ENCODE measurements around the gene DTNBP1. TPM values are rescaled to one million over a fixed set of nuclear protein-coding genes. Genes with fewer than 3 reads are reported as not detected.
A peak's percentile ranks its signal among the peaks of the same experiment; 100 is the strongest.

DTNBP1 gene, protein sequence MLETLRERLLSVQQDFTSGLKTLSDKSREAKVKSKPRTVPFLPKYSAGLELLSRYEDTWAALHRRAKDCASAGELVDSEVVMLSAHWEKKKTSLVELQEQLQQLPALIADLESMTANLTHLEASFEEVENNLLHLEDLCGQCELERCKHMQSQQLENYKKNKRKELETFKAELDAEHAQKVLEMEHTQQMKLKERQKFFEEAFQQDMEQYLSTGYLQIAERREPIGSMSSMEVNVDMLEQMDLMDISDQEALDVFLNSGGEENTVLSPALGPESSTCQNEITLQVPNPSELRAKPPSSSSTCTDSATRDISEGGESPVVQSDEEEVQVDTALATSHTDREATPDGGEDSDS
- total RNA-seq (2021; fragmentation: NEBNext Ultra II Directional; extraction: Animal tissue kit (Norgen Biotek cat#: 25700)) = 13.5 and 13.9 TPM in 2 replicates
- 16.8 and 22.1 TPM in 2 replicates for polyA plus RNA-seq (2011; rRNA removed)
- 16.9 TPM for polyA plus RNA-seq (2011; cell fraction: cytosol; rRNA removed)
- polyA plus RNA-seq (2011; cell fraction: nucleus; rRNA removed) = 21.6 TPM
- 12.6 to 16.3 TPM (median 14.1 TPM) in 4 replicates for polyA plus RNA-seq (2012, experiment 1 of 2)
- 11.7 TPM for polyA plus RNA-seq (2012, experiment 2 of 2)
- polyA plus RNA-seq (2013, experiment 1 of 2) = 7.4 TPM
- 7.9 TPM for polyA plus RNA-seq (2013, experiment 2 of 2)
- polyA minus RNA-seq (2011; rRNA and poly(A)+ RNA removed) = 10.5 and 13.8 TPM in 2 replicates
- polyA minus RNA-seq (2011; cell fraction: cytosol; rRNA and poly(A)+ RNA removed) = 8.7 TPM
- 15.4 TPM for polyA minus RNA-seq (2011; cell fraction: nucleus; rRNA and poly(A)+ RNA removed)
- long read RNA-seq, experiment 1, partial matches to known transcripts = 3 of 5 reads
- long read RNA-seq, experiment 1, other reads (novel, unspliced or antisense) = 2 of 5 reads
- long read RNA-seq, experiment 2, partial matches to known transcripts = 4 of 9 reads
- long read RNA-seq, experiment 2, other reads (novel, unspliced or antisense) = 1 of 9 reads

DNA sequence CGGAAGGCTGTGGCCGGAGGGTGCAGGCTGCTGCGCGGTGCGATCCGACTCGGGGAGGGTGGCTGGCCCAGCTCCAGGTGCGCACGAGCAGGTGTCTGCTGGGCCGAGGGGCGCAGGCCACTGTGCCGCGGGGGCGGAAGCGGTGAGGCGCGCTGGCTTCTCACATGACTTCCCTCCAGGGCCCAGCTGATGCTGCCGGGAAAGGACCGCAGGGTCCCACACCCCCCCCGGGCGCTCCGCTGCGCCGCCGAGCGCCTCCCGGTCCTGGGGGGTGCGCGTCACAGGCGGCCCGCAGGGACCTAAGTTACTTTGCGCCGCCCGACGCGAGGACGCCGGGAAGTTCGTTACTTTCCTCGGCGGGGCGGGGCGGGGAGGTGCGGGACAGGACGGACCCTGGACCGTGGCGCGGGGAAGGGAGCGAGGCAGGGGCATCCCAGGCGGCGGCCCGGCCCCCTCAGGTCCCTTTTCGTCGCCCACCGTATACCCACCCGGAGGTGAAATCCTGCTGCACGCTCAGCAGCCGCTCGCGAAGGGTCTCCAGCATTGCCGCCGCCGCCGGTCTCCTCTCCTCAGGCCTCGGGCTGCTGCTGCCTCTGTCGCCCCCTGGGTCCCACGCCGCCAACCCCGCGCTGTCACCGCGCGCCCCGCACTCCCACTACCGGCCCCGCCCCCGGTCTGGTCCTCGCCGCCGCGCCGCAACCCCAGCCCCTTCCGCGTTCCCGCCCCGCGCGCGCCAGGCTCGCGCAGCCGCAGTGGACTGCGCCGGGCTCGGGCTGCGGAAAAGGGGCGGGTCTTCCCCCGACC lies at the start of gene DTNBP1:
Gene DTNBP1 (minus strand): TSS at position 703 of the 804 bp plus-strand sequence. CDS start 159 bp downstream, at position 544.
- Histone ChIP-seq H3K23me2 (ENCODE audit: low read depth, low read length) (peaks cover 8% of the 10 kb centered on the region; the same call in 1 of the 2 replicates), H3K4me3 (ENCODE audit: extremely low read depth in 1 of 4, insufficient read depth in 2 of 4, low read depth in 3 of 4, low read length in 4 of 4) (peak within 1 kb of the TSS; percentile 66 to 90 (median 71)), H4K20me1 (replicated peaks in 1 of 2; ENCODE audit: control insufficient read depth in 1 of 2, insufficient read depth in 2 of 2, low read length in 2 of 2) (peaks cover 0 to 2% of the 10 kb centered on the region in 2 experiments), H3K27ac (ENCODE audit: low read depth, low read length) (no peak within 1 kb of the TSS), H2BK120ac (replicated peaks; ENCODE audit: low read depth, low read length) (no peak within 1 kb of the TSS), H3K56ac (replicated peaks; ENCODE audit: insufficient read length, low read depth, low read length) (no peak within 1 kb of the TSS), H3K4me1 (replicated peaks in 1 of 4; ENCODE audit: control insufficient read depth in 3 of 4, insufficient read depth in 4 of 4, low read length in 3 of 4) (peaks cover 0 to 6% (median 4%) of the 10 kb centered on the region in 4 experiments; a peak in 4 of 7 replicates), H4K91ac (replicated peaks; ENCODE audit: insufficient read length, low read length) (no peak within 1 kb of the TSS), H3K9ac (replicated peaks in 1 of 4; ENCODE audit: extremely low read depth in 1 of 4, low read depth in 3 of 4, low read length in 3 of 4) (peak within 1 kb of the TSS; percentile 1 to 60 (median 44); a peak in 6 of 7 replicates), H2AFZ (ENCODE audit: low read length) (peak within 1 kb of the TSS; percentile 60), H4K8ac (ENCODE audit: extremely low read depth, insufficient read depth, low read length) (peak within 1 kb of the TSS; percentile 37), H3K4me2 (ENCODE audit: insufficient read depth in 1 of 2, low read depth in 2 of 2, low read length in 2 of 2) (peak within 1 kb of the TSS; percentile 90 to 94), H3K18ac (ENCODE audit: extremely low read depth, low read length) (peak within 1 kb of the TSS; percentile 62; the same call in 1 of the 2 replicates), H2BK15ac (ENCODE audit: low read length) (0 out of 2 replicates have a peak within 1 kb of the TSS, but pooled peaks have one; percentile 61), H3K79me1 (ENCODE audit: low read depth, low read length) (no peaks in the 10 kb centered on the region), H3K9me3 (ENCODE audit: insufficient read depth in 2 of 2, low read depth in 1 of 2, low read length in 1 of 2) (no peaks in the 10 kb centered on the region), H3K79me2 (ENCODE audit: control insufficient read depth in 1 of 2, insufficient read depth in 2 of 2, low read length in 2 of 2) (0 out of 4 replicates have a peak, but pooled peaks cover 0 to 5% of the 10 kb centered on the region in 2 experiments), H3K23ac (ENCODE audit: insufficient read length) (no peak within 1 kb of the TSS), H2BK12ac (ENCODE audit: low read depth, low read length) (peak within 1 kb of the TSS; percentile 46; the same call in 1 of the 2 replicates), H3K36me3 (ENCODE audit: control insufficient read depth in 2 of 4, insufficient read depth in 4 of 4, low read length in 3 of 4) (no peaks in the 10 kb centered on the region; a peak in 1 of 8 replicates), H3K4ac (replicated peaks; ENCODE audit: insufficient read length, low read depth, low read length) (no peak within 1 kb of the TSS), H2AK5ac (ENCODE audit: low read depth, low read length) (no peak within 1 kb of the TSS), H3K27me3 (replicated peaks in 1 of 4; ENCODE audit: control insufficient read depth in 3 of 4, extremely low read depth in 1 of 4, insufficient read depth in 3 of 4, low read length in 3 of 4) (peaks cover 6 to 13% (median 11%) of the 10 kb centered on the region in 4 experiments), H2BK20ac (ENCODE audit: low read length) (no peak within 1 kb of the TSS), H4K5ac (ENCODE audit: insufficient read length, low read depth, low read length) (no peak within 1 kb of the TSS), H3K14ac (ENCODE audit: insufficient read length) (no peak within 1 kb of the TSS), H2BK5ac (ENCODE audit: low read depth, low read length) (0 out of 2 replicates have a peak within 1 kb of the TSS, but pooled peaks have one; percentile 31)
- 2% methylated on average over 61 of the region's 98 CpGs; no CpG with 5 or more reads in 1 of the 2 experiments for WGBS, 2 experiments (ENCODE audit: extremely low coverage in 1 of 2, insufficient coverage in 1 of 2, insufficient read length in 1 of 2, insufficient replicate concordance in 2 of 2, low coverage in 1 of 2, low lambda C conversion rate in 2 of 2, missing lambda C conversion rate in 1 of 2)
- ChIA-PET POLR2A (ENCODE audit: partially characterized antibody) (interaction anchor here (0.7 to 1.3 kb wide), 3 partner anchors 10 to 13 kb away, joined by 3 to 6 read pairs (median 4); no protein-coding TSS in a partner anchor), CTCF (ENCODE audit: partially characterized antibody) (interaction anchor here (0.6 to 2.2 kb wide), 4 partner anchors 15 to 1938 kb away, joined by 3 to 8 read pairs (median 4); no protein-coding TSS in a partner anchor)
- FAIRE-seq (no peak), DNase-seq (ENCODE audit: low read depth in 1 of 2, low spot score in 2 of 2) (peak in 1 of 2 experiments; percentile 88)
- TF ChIP-seq, protein P1, sequence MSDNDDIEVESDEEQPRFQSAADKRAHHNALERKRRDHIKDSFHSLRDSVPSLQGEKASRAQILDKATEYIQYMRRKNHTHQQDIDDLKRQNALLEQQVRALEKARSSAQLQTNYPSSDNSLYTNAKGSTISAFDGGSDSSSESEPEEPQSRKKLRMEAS (IDR thresholded peaks at IDR 0.05) = peak; percentile 89
- TF ChIP-seq RXRA (IDR thresholded peaks at IDR 0.05; ENCODE audit: insufficient read depth, low read depth, low read length) (no peak), CEBPB (IDR thresholded peaks at IDR 0.05; ENCODE audit: low read depth, low read length) (no peak), BACH1 (IDR thresholded peaks at IDR 0.05; ENCODE audit: low read length) (peak; percentile 51; the same call in 1 of the 2 replicates), EGR1 (IDR thresholded peaks at IDR 0.05; ENCODE audit: borderline replicate concordance, low read depth, low read length) (peak; percentile 66; the same call in 1 of the 2 replicates), SIN3A (conservative IDR thresholded peaks at IDR 0.05 in 1 of 2, IDR thresholded peaks at IDR 0.05 in 1 of 2; ENCODE audit: low read depth in 1 of 2, low read length in 2 of 2) (no peak)
